ENCODE measurements around the gene KRR1.
A peak's percentile ranks its signal among the peaks of the same experiment; 100 is the strongest.
"Not testable (repeated sequence)": the region's sequence is repeated elsewhere in the genome, so short reads cannot be mapped to it uniquely, and the experiment has no call there.

Gene KRR1

DNA sequence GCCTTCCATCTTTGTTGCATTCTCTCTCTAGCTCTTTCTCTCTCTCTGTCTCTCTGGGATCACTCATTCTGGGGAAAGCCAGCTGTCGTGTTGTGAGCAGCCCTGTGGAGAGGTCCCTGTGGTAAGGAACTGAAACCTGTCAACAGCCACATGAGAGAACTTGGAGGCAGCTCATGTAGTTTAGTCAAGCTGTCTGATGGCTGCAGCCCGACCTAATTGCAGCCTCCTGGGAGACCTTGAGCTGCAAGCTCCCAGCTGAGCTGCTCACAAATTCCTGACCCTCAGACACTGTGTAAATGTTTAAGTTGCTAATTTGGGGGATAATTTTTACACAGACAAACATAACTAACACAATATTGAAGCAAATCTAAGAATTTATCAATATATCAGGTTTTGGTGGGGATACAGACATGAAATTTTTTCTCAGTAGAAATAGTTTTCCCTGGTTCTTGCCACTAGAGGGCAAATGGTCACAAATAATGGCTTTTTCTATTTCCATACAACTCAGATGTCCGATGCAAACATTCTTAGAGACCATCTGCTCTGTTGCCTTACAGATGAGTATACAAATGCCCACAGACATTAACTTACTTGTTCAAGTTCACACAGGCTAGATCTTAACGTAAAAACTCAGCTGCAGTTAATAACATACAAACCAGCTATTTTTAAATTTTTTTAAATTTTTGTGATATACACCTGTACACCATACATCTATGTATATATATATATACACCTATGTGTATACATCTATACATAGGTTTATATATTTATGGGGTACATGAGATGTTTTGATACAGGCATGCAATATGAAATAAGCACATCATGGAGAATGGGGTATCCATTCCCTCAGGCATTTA, 15.5 kb upstream of the KRR1 start:
- TF ChIP-seq, protein P1, sequence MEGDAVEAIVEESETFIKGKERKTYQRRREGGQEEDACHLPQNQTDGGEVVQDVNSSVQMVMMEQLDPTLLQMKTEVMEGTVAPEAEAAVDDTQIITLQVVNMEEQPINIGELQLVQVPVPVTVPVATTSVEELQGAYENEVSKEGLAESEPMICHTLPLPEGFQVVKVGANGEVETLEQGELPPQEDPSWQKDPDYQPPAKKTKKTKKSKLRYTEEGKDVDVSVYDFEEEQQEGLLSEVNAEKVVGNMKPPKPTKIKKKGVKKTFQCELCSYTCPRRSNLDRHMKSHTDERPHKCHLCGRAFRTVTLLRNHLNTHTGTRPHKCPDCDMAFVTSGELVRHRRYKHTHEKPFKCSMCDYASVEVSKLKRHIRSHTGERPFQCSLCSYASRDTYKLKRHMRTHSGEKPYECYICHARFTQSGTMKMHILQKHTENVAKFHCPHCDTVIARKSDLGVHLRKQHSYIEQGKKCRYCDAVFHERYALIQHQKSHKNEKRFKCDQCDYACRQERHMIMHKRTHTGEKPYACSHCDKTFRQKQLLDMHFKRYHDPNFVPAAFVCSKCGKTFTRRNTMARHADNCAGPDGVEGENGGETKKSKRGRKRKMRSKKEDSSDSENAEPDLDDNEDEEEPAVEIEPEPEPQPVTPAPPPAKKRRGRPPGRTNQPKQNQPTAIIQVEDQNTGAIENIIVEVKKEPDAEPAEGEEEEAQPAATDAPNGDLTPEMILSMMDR (IDR thresholded peaks at IDR 0.05; ENCODE audit: control insufficient read depth, extremely low read depth, insufficient read depth): peak; percentile 67
- DNase-seq (ENCODE audit: low read depth): no peak

DNA sequence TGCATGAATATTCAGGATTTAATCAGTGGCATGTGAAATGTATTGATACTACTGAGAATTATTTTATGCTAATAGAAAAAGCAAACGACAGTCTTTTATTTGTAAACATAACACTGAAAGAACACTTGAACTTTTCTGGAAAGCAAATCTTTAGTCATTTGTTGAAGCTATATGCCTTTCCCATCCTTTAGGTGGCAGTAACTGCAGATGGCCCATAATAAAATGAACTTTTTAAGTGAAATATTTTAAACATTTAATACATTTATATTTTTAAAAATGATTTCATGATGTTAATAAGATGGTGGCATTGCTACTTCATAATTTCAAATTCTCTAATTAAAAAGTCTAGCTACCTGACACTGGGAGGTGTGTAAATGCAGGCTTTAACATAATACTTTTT, 13.9 kb upstream of the KRR1 start:
- TF ChIP-seq, protein P1 (IDR thresholded peaks at IDR 0.05; ENCODE audit: control insufficient read depth, extremely low read depth, insufficient read depth): no peak
- DNase-seq (ENCODE audit: low read depth): no peak
- H3K4me3 ChIP-seq (ENCODE audit: low read depth, low read length): no peak overlapping the region

More for the DNA sequence above, 15.5 kb upstream of the KRR1 start:
- H3K4me3 ChIP-seq (ENCODE audit: low read depth, low read length): no peak overlapping the region

DNA sequence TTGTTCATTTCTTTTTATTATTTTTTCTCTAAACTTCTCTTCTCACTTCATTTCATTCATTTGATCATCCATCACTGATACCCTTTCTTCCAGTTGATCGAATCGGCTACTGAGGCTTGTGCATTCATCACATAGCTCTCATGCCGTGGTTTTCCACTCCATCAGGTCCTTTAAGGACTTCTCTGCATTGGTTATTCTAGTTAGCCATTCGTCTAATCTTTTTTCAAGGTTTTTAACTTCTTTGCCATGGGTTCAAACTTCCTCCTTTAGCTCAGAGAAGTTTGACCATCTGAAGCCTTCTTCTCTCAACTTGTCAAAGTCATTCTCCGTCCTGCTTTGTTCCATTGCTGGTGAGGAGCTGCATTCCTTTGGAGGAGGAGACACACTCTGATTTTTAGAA, 10.7 kb upstream of the KRR1 start:
- not testable (repeated sequence) for H3K4me3 ChIP-seq (ENCODE audit: low read depth, low read length); DNase-seq (ENCODE audit: low read depth)

DNA sequence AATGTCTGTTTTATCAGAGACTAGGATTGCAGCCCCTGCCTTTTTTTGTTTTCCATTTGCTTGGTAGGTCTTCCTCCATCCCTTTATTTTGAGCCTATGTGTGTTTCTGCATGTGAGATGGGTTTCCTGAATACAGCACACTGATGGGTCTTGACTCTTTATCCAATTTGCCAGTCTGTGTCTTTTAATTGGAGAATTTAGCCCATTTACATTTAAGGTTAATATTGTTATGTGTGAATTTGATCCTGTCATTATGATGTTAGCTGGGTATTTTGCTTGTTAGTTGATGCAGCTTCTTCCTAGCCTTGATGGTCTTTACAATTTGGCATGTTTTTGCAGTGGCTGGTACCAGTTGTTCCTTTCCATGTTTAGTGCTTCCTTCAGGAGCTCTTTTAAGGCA, 9.8 kb upstream of the KRR1 start:
- H3K4me3 ChIP-seq (ENCODE audit: low read depth, low read length); DNase-seq (ENCODE audit: low read depth): not testable (repeated sequence)

DNA sequence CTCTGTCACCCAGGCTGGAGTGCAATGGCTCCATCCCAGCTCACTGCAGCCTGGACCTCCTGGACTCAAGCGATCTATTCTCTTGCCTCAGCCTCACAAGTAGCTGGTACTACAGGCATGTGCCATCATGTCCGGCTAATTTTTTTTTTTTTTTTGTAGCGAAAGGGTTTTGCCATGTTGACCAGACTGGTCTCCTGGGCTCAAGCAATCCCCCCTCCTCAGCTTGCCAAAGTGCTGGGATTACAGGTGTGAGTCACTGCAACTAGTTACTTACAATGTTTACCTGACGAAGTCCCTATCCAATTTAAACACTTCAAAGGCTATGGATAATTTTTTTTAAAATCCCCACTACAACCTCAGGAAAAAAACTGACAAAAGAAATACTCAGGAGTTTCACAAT, 1.8 kb downstream of the KRR1 start:
- TF ChIP-seq, protein P1 (IDR thresholded peaks at IDR 0.05; ENCODE audit: control insufficient read depth, extremely low read depth, insufficient read depth): no peak
- no peak for DNase-seq (ENCODE audit: low read depth)
- H3K4me3 ChIP-seq (ENCODE audit: low read depth, low read length): peak overlapping the region; percentile 93

DNA sequence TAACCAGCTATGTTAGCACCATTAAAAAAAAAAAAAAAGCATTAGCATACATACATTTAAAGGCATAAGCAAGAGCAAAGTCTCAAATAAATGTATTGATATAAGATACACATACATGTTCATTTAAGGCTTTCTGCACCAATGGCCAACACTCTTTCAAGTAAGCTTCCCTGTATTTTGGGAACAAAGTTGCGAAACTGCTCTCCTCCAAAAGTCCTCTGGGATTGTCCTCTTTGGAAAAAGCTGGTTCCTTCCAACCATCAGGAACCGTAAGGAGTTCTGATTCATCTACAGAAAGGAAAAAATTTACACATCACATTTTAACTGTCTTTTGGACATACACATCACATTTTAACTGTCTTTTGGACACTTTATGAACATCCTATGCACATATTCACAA, 3.2 kb downstream of the KRR1 start:
- DNase-seq (ENCODE audit: low read depth): no peak
- no peak overlapping the region for H3K4me3 ChIP-seq (ENCODE audit: low read depth, low read length)
- TF ChIP-seq, protein P1 (IDR thresholded peaks at IDR 0.05; ENCODE audit: control insufficient read depth, extremely low read depth, insufficient read depth): no peak

DNA sequence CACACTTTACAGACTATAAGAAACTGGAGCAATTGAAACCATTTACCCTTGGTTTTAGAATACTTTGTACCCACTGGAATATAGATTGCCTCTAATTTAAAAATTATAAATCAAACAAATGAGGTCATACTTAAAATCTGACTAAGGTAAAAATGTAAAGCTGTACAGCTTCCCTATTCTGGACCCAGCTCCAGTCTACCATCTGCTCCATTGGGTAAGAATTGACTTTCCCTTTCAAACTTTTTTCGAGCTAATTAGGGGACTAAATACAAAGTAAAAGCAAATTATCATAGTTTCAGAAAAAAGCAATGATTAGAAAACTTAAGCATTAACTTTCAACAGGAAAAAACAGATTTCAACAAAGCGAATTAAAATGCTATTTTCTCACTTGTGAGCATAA, 4.3 kb downstream of the KRR1 start:
- TF ChIP-seq, protein P1 (IDR thresholded peaks at IDR 0.05; ENCODE audit: control insufficient read depth, extremely low read depth, insufficient read depth): no peak
- no peak for DNase-seq (ENCODE audit: low read depth)
- no peak overlapping the region for H3K4me3 ChIP-seq (ENCODE audit: low read depth, low read length)

DNA sequence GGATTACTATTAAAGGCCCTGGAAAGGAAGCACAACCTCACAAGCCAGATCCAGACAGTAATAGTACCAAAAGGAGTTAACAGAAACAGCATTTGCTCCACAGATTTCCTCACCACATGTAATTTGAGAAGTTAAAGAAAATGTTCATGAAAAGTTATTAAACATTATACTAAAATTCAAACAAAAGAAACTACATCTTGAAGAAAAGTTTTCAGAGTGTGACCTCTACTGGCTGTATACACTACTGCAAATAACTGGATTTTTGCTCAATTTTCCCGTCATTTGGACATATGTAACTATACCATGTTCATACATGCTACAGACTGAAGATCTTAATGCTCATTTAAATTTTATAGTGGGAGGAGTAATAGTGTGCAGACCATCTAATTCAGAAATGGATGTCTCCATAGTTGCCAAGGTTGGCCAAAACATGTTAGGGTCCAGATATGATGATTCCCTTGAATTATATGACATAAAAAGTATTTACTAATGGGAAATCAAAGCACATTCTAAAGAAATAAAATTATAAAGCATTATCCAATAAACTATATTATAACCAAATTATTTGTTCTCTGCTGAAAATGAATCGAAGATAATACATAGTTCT, 5.6 kb downstream of the KRR1 start:
- DNase-seq (ENCODE audit: low read depth): no peak
- H3K4me3 ChIP-seq (ENCODE audit: low read depth, low read length): no peak overlapping the region
- TF ChIP-seq, protein P1 (IDR thresholded peaks at IDR 0.05; ENCODE audit: control insufficient read depth, extremely low read depth, insufficient read depth): peak; percentile 67

Measured in LNCaP clone FGC (cell line).